ENCODE data around the gene CPPED1.

- no peak for TF ChIP-seq CTCF (conservative IDR thresholded peaks at IDR 0.05)
- TF ChIP-seq ZFX (IDR thresholded peaks at IDR 0.05): no peak
Observed at GRCh38 chr16:12763517-12763916, 40.2 kb downstream of the CPPED1 start.
